ENCODE results near the gene E2F4. TPM values are rescaled to one million over a fixed set of nuclear protein-coding genes. Genes with fewer than 3 reads are reported as not detected.

E2F4 gene
- total and polyA plus RNA-seq, 2 of the 13 experiments (the other 11 are each of a cell fraction or from before 2014, with no cell fraction given) = 84.8 to 91.2 TPM

GRCh38 chr16:67191995-67192681 lies at the start of gene E2F4 (continued):
- TF ChIP-seq POLR2A (IDR thresholded peaks at IDR 0.05; ENCODE audit: insufficient read depth in 1 of 2, low read depth in 2 of 2, low read length in 2 of 2) (peak in 1 of 2 experiments; percentile 64; a peak in 1 of 4 replicates), RARG (CRISPR knock-in tag; IDR thresholded peaks at IDR 0.05; ENCODE audit: low read depth) (no peak), ZFP37 (CRISPR knock-in tag; IDR thresholded peaks at IDR 0.05; ENCODE audit: borderline replicate concordance) (0 out of 2 replicates have a peak, but pooled peaks have one; percentile 6), CEBPB (IDR thresholded peaks at IDR 0.05; ENCODE audit: borderline replicate concordance, low read depth, low read length) (no peak), PHF20 (CRISPR knock-in tag; IDR thresholded peaks at IDR 0.05) (peak; percentile 95), HNF4G (IDR thresholded peaks at IDR 0.05; ENCODE audit: borderline replicate concordance, low read depth, low read length) (peak; percentile 34; the same call in 1 of the 2 replicates), HNF4G (CRISPR knock-in tag; IDR thresholded peaks at IDR 0.05; ENCODE audit: borderline replicate concordance, low read depth) (peak; percentile 75; the same call in 1 of the 2 replicates), ZNF451 (CRISPR knock-in tag; IDR thresholded peaks at IDR 0.05) (0 out of 2 replicates have a peak, but pooled peaks have one; percentile 19), TARDBP (CRISPR knock-in tag; IDR thresholded peaks at IDR 0.05) (peak; percentile 63; the same call in 1 of the 2 replicates), ZHX1 (CRISPR knock-in tag; IDR thresholded peaks at IDR 0.05; ENCODE audit: low read depth) (peak; percentile 54; the same call in 1 of the 2 replicates), MAZ (IDR thresholded peaks at IDR 0.05; ENCODE audit: borderline replicate concordance, low read depth, low read length) (peak; percentile 52; the same call in 1 of the 2 replicates), MAZ (CRISPR knock-in tag; IDR thresholded peaks at IDR 0.05; ENCODE audit: low read depth) (peak; percentile 73; the same call in 1 of the 2 replicates), ELF1 (CRISPR knock-in tag; IDR thresholded peaks at IDR 0.05) (peak; percentile 97), MBD4 (IDR thresholded peaks at IDR 0.05; ENCODE audit: borderline replicate concordance, low read length) (no peak), AFF4 (CRISPR knock-in tag; IDR thresholded peaks at IDR 0.05) (no peak), HNRNPK (IDR thresholded peaks at IDR 0.05; ENCODE audit: low read depth, low read length, poor library complexity, severe bottlenecking) (peak; percentile 47), JARID2 (CRISPR knock-in tag; IDR thresholded peaks at IDR 0.05; ENCODE audit: insufficient replicate concordance) (peak; percentile 52), ZNF775 (CRISPR knock-in tag; IDR thresholded peaks at IDR 0.05; ENCODE audit: borderline replicate concordance) (0 out of 2 replicates have a peak, but pooled peaks have one; percentile 12), ZNF354B (CRISPR knock-in tag; IDR thresholded peaks at IDR 0.05) (no peak), PCBP1 (IDR thresholded peaks at IDR 0.05; ENCODE audit: borderline replicate concordance, low read depth, low read length) (no peak), REXO4 (CRISPR knock-in tag; IDR thresholded peaks at IDR 0.05; ENCODE audit: borderline replicate concordance) (no peak), JUN (CRISPR knock-in tag; IDR thresholded peaks at IDR 0.05) (no peak), ZNF556 (CRISPR knock-in tag; IDR thresholded peaks at IDR 0.05; ENCODE audit: borderline replicate concordance) (peak; percentile 51), ZKSCAN1 (IDR thresholded peaks at IDR 0.05; ENCODE audit: low read length) (peak; percentile 58; the same call in 1 of the 2 replicates)
